BE2C (cell line): ENCODE results near the gene SRSF11.

Experiments used
- DNase-seq: peaks from one replicate; pipeline ENCODE4 v3.0.0-alpha.2; 2020
- H3K27me3 ChIP-seq: fragments of 250-450 bp; sonication (Bioruptor Pico); 2 replicates; pipeline ENCODE4 v1.5.1; 2020; ENCODE audit warnings: mild to moderate bottlenecking
- H3K36me3 ChIP-seq: fragments of 250-450 bp; sonication (Bioruptor Pico); 2 replicates; pipeline ENCODE4 v1.5.1; 2020; ENCODE audit warnings: mild to moderate bottlenecking
- H3K4me1 ChIP-seq: fragments of 250-450 bp; sonication (Bioruptor Pico); 2 replicates; pipeline ENCODE4 v1.5.1; 2020
- H3K4me3 ChIP-seq: 2 replicates; pipeline ENCODE4 v1.5.1; 2011; ENCODE audit warnings: low read depth, low read length
- H3K9me3 ChIP-seq: fragments of 250-450 bp; sonication (Bioruptor Pico); 2 replicates; pipeline ENCODE4 v1.5.1; 2020
- CTCF ChIP-seq: IDR thresholded peaks from 2 replicates; pipeline ENCODE4 v1.5.1; 2012; ENCODE audit warnings: mild to moderate bottlenecking, low read depth, low read length

Gene SRSF11

GRCh38 chr1:70248729-70249128 is 27.5 kb downstream of the SRSF11 start:
- H3K36me3 ChIP-seq, result peaks cover 39% of the 10 kb centered on the region
- no peak overlapping the region for H3K4me3 ChIP-seq
- no peak for DNase-seq
- H3K9me3 ChIP-seq, result no peaks in the 10 kb centered on the region
- no peak for TF ChIP-seq CTCF
- no peaks in the 10 kb centered on the region for H3K4me1 ChIP-seq
- no peaks in the 10 kb centered on the region for H3K27me3 ChIP-seq

- H3K36me3 ChIP-seq, result no peaks in the 10 kb centered on the region
- no peak overlapping the region for H3K4me3 ChIP-seq
- H3K4me1 ChIP-seq, result no peaks in the 10 kb centered on the region
- no peaks in the 10 kb centered on the region for H3K9me3 ChIP-seq
- TF ChIP-seq CTCF, result no peak
- H3K27me3 ChIP-seq, result no peaks in the 10 kb centered on the region
- DNase-seq, result no peak
Observed at GRCh38 chr1:70256664-70257063, 35.5 kb downstream of the SRSF11 start.

GRCh38 chr1:70264839-70265238 is 43.7 kb downstream of the SRSF11 start:
- Histone ChIP-seq H3K9me3 (no peaks in the 10 kb centered on the region), H3K4me1 (no peaks in the 10 kb centered on the region), H3K4me3 (no peak overlapping the region), H3K36me3 (no peaks in the 10 kb centered on the region), H3K27me3 (no peaks in the 10 kb centered on the region)
- no peak for TF ChIP-seq CTCF
- no peak for DNase-seq

- no peak for DNase-seq
- no peaks in the 10 kb centered on the region for H3K36me3 ChIP-seq
- no peaks in the 10 kb centered on the region for H3K9me3 ChIP-seq
- no peak overlapping the region for H3K4me3 ChIP-seq
- no peaks in the 10 kb centered on the region for H3K27me3 ChIP-seq
- TF ChIP-seq CTCF, result no peak
- no peaks in the 10 kb centered on the region for H3K4me1 ChIP-seq
Observed at GRCh38 chr1:70265946-70266345, 44.8 kb downstream of the SRSF11 start.

GRCh38 chr1:70277875-70278274 is 56.7 kb downstream of the SRSF11 start:
- Histone ChIP-seq H3K4me1 (no peaks in the 10 kb centered on the region), H3K36me3 (no peaks in the 10 kb centered on the region), H3K27me3 (no peaks in the 10 kb centered on the region), H3K4me3 (no peak overlapping the region), H3K9me3 (no peaks in the 10 kb centered on the region)
- TF ChIP-seq CTCF, result no peak
- no peak for DNase-seq

- Histone ChIP-seq H3K4me1 (no peaks in the 10 kb centered on the region), H3K9me3 (no peaks in the 10 kb centered on the region), H3K27me3 (no peaks in the 10 kb centered on the region), H3K36me3 (no peaks in the 10 kb centered on the region), H3K4me3 (no peak overlapping the region)
- no peak for TF ChIP-seq CTCF
- no peak for DNase-seq
Observed at GRCh38 chr1:70278710-70279109, 57.5 kb downstream of the SRSF11 start.
